DOHH2 (cell line): Measurements from ENCODE around the gene KMT2B.

Experiments
- H3F3A ChIP-seq: fragments of 200-600 bp; sonication (generic), shearing (Covaris generic); 2 replicates; pipeline ENCODE4 v1.6.0; 2016; ENCODE audit warnings: antibody characterized with exemption, mild to moderate bottlenecking; ENCODE audit not compliant: control insufficient read depth, insufficient read depth
- H3K27ac ChIP-seq: fragments of 200-600 bp; sonication (generic); 2 replicates; pipeline ENCODE4 v1.5.1; 2014; ENCODE audit warnings: low read depth, mild to moderate bottlenecking, low read length, moderate library complexity
- H3K27me3 ChIP-seq: fragments of 200-600 bp; sonication (generic); 2 replicates; pipeline ENCODE4 v1.6.1; 2014; ENCODE audit warnings: mild to moderate bottlenecking, low read length, mixed read lengths; ENCODE audit not compliant: control insufficient read depth
- H3K36me3 ChIP-seq: fragments of 200-600 bp; sonication (generic); 2 replicates; pipeline ENCODE4 v1.6.1; 2014; ENCODE audit warnings: mild to moderate bottlenecking, low read length, moderate library complexity, mixed read lengths; ENCODE audit not compliant: control insufficient read depth
- H3K4me1 ChIP-seq: fragments of 200-600 bp; sonication (generic); 2 replicates; pipeline ENCODE4 v1.6.1; 2014; ENCODE audit warnings: mild to moderate bottlenecking, low read length, mixed read lengths; ENCODE audit not compliant: control insufficient read depth
- H3K4me2 ChIP-seq: fragments of 200-600 bp; sonication (generic); 2 replicates; pipeline ENCODE4 v1.6.0; 2014; ENCODE audit warnings: mild to moderate bottlenecking, low read length, moderate library complexity
- H3K4me3 ChIP-seq: fragments of 200-600 bp; sonication (generic); 2 replicates; pipeline ENCODE4 v1.5.1; 2014; ENCODE audit warnings: mild to moderate bottlenecking, low read length, mixed read lengths
- H3K79me2 ChIP-seq: fragments of 200-600 bp; sonication (generic); 2 replicates; pipeline ENCODE4 v1.6.1; 2014; ENCODE audit warnings: mild to moderate bottlenecking, low read length, mixed read lengths; ENCODE audit not compliant: control insufficient read depth
- H3K9me2 ChIP-seq: fragments of 200-600 bp; sonication (generic); replicated peaks from 2 replicates; pipeline ENCODE4 v1.6.1; 2014; ENCODE audit warnings: mild to moderate bottlenecking, low read length, mixed read lengths; ENCODE audit not compliant: control insufficient read depth
- H3K9me3 ChIP-seq: fragments of 200-600 bp; sonication (generic); 2 replicates; pipeline ENCODE4 v1.6.1; 2014; ENCODE audit warnings: antibody characterized with exemption, low read length, mixed read lengths; ENCODE audit not compliant: control insufficient read depth, insufficient read depth
- H4K20me1 ChIP-seq: fragments of 200-600 bp; sonication (generic); 2 replicates; pipeline ENCODE4 v1.6.0; 2014; ENCODE audit warnings: low read depth, mild to moderate bottlenecking, antibody characterized with exemption, low read length, moderate library complexity; ENCODE audit not compliant: control insufficient read depth, insufficient read depth
- CTCF ChIP-seq: fragments of 200-600 bp; sonication (generic); IDR thresholded peaks from one replicate; pipeline ENCODE4 v1.5.1; 2014; ENCODE audit warnings: antibody characterized with exemption, mild to moderate bottlenecking, low read depth, low read length; ENCODE audit not compliant: poor library complexity, severe bottlenecking
- EZH2phosphoT487 ChIP-seq: fragments of 200-600 bp; sonication (generic); IDR thresholded peaks from 2 replicates; pipeline ENCODE4 v1.6.1; 2017; ENCODE audit warnings: borderline replicate concordance, mild to moderate bottlenecking, antibody characterized with exemption, low read length, moderate library complexity, mixed read lengths

KMT2B gene

GRCh38 chr19:35720163-35720524 is 2.3 kb downstream of the KMT2B start:
- H3F3A ChIP-seq = no peaks in the 10 kb centered on the region
- no peak overlapping the region for H3K4me2 ChIP-seq
- peaks cover 52% of the 10 kb centered on the region for H3K36me3 ChIP-seq
- peaks cover 10% of the 10 kb centered on the region; the same call in 1 of the 2 replicates for H4K20me1 ChIP-seq
- no peak overlapping the region for H3K27ac ChIP-seq
- H3K9me2 ChIP-seq = no peaks in the 10 kb centered on the region
- peaks cover 24% of the 10 kb centered on the region for H3K4me1 ChIP-seq
- no peak overlapping the region for H3K4me3 ChIP-seq
- H3K9me3 ChIP-seq = no peaks in the 10 kb centered on the region
- peaks cover 43% of the 10 kb centered on the region for H3K79me2 ChIP-seq
- TF ChIP-seq CTCF = no peak
- no peak for TF ChIP-seq EZH2phosphoT487
- H3K27me3 ChIP-seq = no peaks in the 10 kb centered on the region

- Histone ChIP-seq H3K4me3 (no peak overlapping the region), H3K9me3 (no peaks in the 10 kb centered on the region), H3K79me2 (peaks cover 43% of the 10 kb centered on the region), H3K4me1 (peaks cover 20% of the 10 kb centered on the region), H4K20me1 (peaks cover 10% of the 10 kb centered on the region; the same call in 1 of the 2 replicates), H3K27ac (no peak overlapping the region), H3K27me3 (no peaks in the 10 kb centered on the region), H3K9me2 (no peaks in the 10 kb centered on the region), H3K4me2 (no peak overlapping the region), H3F3A (no peaks in the 10 kb centered on the region), H3K36me3 (peaks cover 57% of the 10 kb centered on the region)
- TF ChIP-seq EZH2phosphoT487 (no peak), CTCF (no peak)
These were observed 2.8 kb downstream of the KMT2B start for GRCh38 chr19:35720648-35721047.

- Histone ChIP-seq H3F3A (no peaks in the 10 kb centered on the region), H3K9me3 (no peaks in the 10 kb centered on the region), H3K4me1 (peaks cover 12% of the 10 kb centered on the region), H3K36me3 (peaks cover 64% of the 10 kb centered on the region), H3K79me2 (peaks cover 39% of the 10 kb centered on the region), H3K4me3 (no peak overlapping the region), H3K27me3 (no peaks in the 10 kb centered on the region), H3K4me2 (no peak overlapping the region), H4K20me1 (peaks cover 10% of the 10 kb centered on the region; the same call in 1 of the 2 replicates), H3K9me2 (no peaks in the 10 kb centered on the region), H3K27ac (no peak overlapping the region)
- TF ChIP-seq CTCF (no peak), EZH2phosphoT487 (no peak)
These were observed 3.6 kb downstream of the KMT2B start for GRCh38 chr19:35721374-35721773.
